BLaER1 treated with 17β-estradiol and CSF1 and Interleukin-3, amounts not matched to agents 10 nM and 100 nM (cell line): Measurements from ENCODE around the gene ATF6.
"Not testable (repeated sequence)": the region's sequence is repeated elsewhere in the genome, so short reads cannot be mapped to it uniquely, and the experiment has no call there.

Experiments used
- H3K27ac ChIP-seq, 11 experiments: shearing (Covaris generic); formaldehyde crosslinking; 2 replicates each; pipeline ENCODE4 v1.8.1; 2022
- H3K27me3 ChIP-seq, 11 experiments: shearing (Covaris generic); formaldehyde crosslinking; 2 replicates each; pipeline ENCODE4 v1.8.1; 2022
- H3K36me3 ChIP-seq, 11 experiments: shearing (Covaris generic); formaldehyde crosslinking; 2 replicates each; pipeline ENCODE4 v1.8.1; 2022
- H3K4me1 ChIP-seq, 10 experiments: shearing (Covaris generic); formaldehyde crosslinking; 2 replicates each; pipeline ENCODE4 v1.8.1; 2022
- H3K4me2 ChIP-seq, 11 experiments: shearing (Covaris generic); formaldehyde crosslinking; 2 replicates each; pipeline ENCODE4 v1.8.1; 2022
- H3K4me3 ChIP-seq, 10 experiments: shearing (Covaris generic); formaldehyde crosslinking; 2 replicates each; pipeline ENCODE4 v1.8.1; 2022
- H3K9ac ChIP-seq, 11 experiments: shearing (Covaris generic); formaldehyde crosslinking; 2 replicates each; pipeline ENCODE4 v1.8.1; 2022
- H3K9me3 ChIP-seq, 11 experiments: shearing (Covaris generic); formaldehyde crosslinking; replicated peaks in 1 of 11; 2 replicates each; pipeline ENCODE4 v1.8.1; 2022
- H4K20me1 ChIP-seq, 11 experiments: shearing (Covaris generic); formaldehyde crosslinking; 2 replicates each; pipeline ENCODE4 v1.8.1; 2022
- Cebpa-rat ChIP-seq, 11 experiments: shearing (Covaris generic); IDR thresholded peaks; 2 replicates each; pipeline ENCODE4 v1.8.1; 2022

ATF6 gene

DNA sequence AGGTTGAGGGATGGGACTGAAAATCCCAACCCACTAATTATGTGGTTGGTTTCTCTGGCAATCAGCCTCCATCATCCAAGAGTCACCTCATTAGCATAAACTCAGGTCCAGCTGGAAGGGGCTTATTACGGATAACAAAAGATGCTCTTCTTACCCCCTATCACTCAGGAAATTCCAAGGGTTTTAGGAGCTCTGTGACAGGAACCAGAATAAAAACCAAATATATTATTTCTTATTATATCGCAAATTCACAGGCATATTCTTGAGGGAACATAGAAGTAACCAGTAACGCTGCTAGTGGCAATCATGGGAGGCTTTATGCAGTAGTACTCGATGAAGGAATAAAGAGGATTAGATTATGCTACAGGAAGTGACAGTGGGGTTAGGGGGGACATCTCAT lies 59.7 kb downstream of the ATF6 start:
- Histone ChIP-seq H3K4me3 (no peak overlapping the region), H4K20me1 (peaks cover 0 to 23% (median 0%) of the 10 kb centered on the region in 11 experiments; a peak in 2 of 22 replicates), H3K36me3 (peaks cover 51 to 84% (median 69%) of the 10 kb centered on the region in 11 experiments), H3K27me3 (no peaks in the 10 kb centered on the region), H3K4me2 (no peak overlapping the region), H3K4me1 (no peaks in the 10 kb centered on the region), H3K9ac (no peak overlapping the region), H3K9me3 (peaks cover 4 to 16% (median 10%) of the 10 kb centered on the region in 11 experiments; a peak in 13 of 22 replicates), H3K27ac (no peak overlapping the region)
- TF ChIP-seq Cebpa-rat (IDR thresholded peaks at IDR 0.05), result no peak

DNA sequence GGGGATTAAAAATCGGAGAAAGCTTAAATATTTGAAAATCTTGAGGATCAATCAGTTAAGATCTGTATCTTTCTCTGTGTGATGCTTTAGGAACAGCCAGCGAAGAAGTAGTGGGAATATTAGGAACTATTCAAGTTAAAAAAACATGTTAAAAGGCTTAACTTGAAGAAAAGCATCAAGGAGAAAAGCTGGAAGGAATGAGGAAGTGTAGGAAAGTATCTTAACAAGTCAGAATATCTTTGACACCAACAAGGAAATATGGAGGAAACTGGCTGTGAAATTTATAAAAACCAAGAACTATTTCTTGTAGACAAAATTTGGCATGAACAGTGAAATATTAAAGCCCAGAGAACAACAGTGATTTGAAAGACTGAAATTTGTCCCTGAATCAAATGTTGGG lies 60.4 kb downstream of the ATF6 start:
- no peak for TF ChIP-seq Cebpa-rat (IDR thresholded peaks at IDR 0.05)
- H3K4me2 ChIP-seq, result no peak overlapping the region
- peaks cover 5 to 16% (median 10%) of the 10 kb centered on the region in 11 experiments; a peak in 13 of 22 replicates for H3K9me3 ChIP-seq
- H3K9ac ChIP-seq, result no peak overlapping the region
- H3K4me1 ChIP-seq, result no peaks in the 10 kb centered on the region
- H3K27ac ChIP-seq, result no peak overlapping the region
- H3K36me3 ChIP-seq, result peaks cover 45 to 78% (median 62%) of the 10 kb centered on the region in 11 experiments
- no peaks in the 10 kb centered on the region for H3K27me3 ChIP-seq
- no peak overlapping the region for H3K4me3 ChIP-seq
- H4K20me1 ChIP-seq, result peaks cover 0 to 21% (median 0%) of the 10 kb centered on the region in 11 experiments; a peak in 2 of 22 replicates

- Histone ChIP-seq H3K36me3 (peaks cover 34 to 74% (median 58%) of the 10 kb centered on the region in 11 experiments), H3K4me3 (no peak overlapping the region), H3K4me2 (no peak overlapping the region), H4K20me1 (peaks cover 0 to 18% (median 0%) of the 10 kb centered on the region in 11 experiments; a peak in 1 of 22 replicates), H3K9ac (no peak overlapping the region), H3K27me3 (no peaks in the 10 kb centered on the region), H3K4me1 (no peaks in the 10 kb centered on the region), H3K9me3 (peaks cover 15 to 26% (median 21%) of the 10 kb centered on the region in 11 experiments), H3K27ac (no peak overlapping the region)
- TF ChIP-seq Cebpa-rat (IDR thresholded peaks at IDR 0.05), result no peak
Observed at GRCh38 chr1:161827786-161828185, 61.7 kb downstream of the ATF6 start.

- H3K4me2 ChIP-seq, H3K27ac ChIP-seq, H4K20me1 ChIP-seq, H3K4me3 ChIP-seq, H3K4me1 ChIP-seq, H3K27me3 ChIP-seq, H3K9ac ChIP-seq: not testable (repeated sequence)
- peaks cover 22 to 58% (median 38%) of the 10 kb centered on the region in 11 experiments for H3K36me3 ChIP-seq
- peaks cover 16 to 28% (median 22%) of the 10 kb centered on the region in 11 experiments for H3K9me3 ChIP-seq
Observed at GRCh38 chr1:161832299-161832907, 66.3 kb downstream of the ATF6 start.

- Histone ChIP-seq H3K9me3 (peaks cover 6 to 18% (median 13%) of the 10 kb centered on the region in 11 experiments; a peak in 21 of 22 replicates), H3K4me2 (no peak overlapping the region), H3K27me3 (no peaks in the 10 kb centered on the region), H3K27ac (no peak overlapping the region), H3K4me1 (no peaks in the 10 kb centered on the region), H3K4me3 (no peak overlapping the region), H3K36me3 (peaks cover 17 to 63% (median 44%) of the 10 kb centered on the region in 11 experiments), H4K20me1 (peaks cover 0 to 30% (median 0%) of the 10 kb centered on the region in 11 experiments; a peak in 4 of 22 replicates), H3K9ac (no peak overlapping the region)
- no peak for TF ChIP-seq Cebpa-rat (IDR thresholded peaks at IDR 0.05)
Observed at GRCh38 chr1:161834967-161835550, 68.9 kb downstream of the ATF6 start.

DNA sequence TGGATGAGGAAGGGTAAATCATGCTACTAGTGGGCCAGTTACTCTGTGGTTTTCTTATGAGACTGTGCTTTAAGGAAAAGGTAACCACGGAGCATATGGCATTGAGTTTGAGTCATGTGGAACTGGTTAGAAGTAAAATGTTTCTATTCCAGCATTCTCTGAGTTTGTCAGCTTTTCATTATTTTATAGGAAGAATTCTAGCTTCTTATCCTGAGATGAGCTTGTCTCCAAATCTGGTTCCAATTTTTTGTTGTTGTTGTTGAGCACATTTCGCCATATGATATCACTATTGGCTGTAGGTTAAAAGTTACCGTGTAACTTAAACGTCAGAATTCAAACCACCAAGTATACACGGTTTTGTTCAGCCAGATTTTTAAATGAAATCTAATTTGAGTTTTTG lies 69.9 kb downstream of the ATF6 start:
- no peak overlapping the region for H3K27ac ChIP-seq
- H3K4me2 ChIP-seq, result no peak overlapping the region
- no peak overlapping the region for H3K9ac ChIP-seq

DNA sequence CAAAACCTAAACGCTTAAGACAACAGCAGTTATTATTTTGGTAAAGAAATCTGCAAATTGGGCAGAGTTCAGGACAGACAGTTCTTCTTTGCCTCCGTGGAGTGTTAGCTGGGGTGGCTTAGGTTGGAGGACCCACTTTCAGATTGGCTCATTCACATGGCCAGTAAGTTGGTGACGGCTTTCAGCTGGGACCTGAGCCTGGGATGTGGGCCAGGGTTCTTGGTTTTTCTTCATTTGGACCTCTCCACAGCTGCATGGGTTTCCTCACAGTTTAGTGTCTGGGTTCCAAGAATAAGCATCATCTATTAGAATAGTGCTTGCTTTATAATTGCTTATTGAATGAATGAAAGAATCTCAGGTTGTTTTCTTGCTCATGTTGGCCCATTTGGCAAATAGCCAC lies 72.2 kb downstream of the ATF6 start:
- Histone ChIP-seq H3K9me3 (peaks cover 0 to 10% (median 0%) of the 10 kb centered on the region in 11 experiments; a peak in 4 of 22 replicates), H3K4me1 (no peaks in the 10 kb centered on the region), H3K4me2 (no peak overlapping the region), H3K4me3 (no peak overlapping the region), H4K20me1 (peaks cover 0 to 36% (median 0%) of the 10 kb centered on the region in 11 experiments; a peak in 4 of 22 replicates), H3K27ac (no peak overlapping the region), H3K36me3 (peaks cover 42 to 87% (median 64%) of the 10 kb centered on the region in 11 experiments), H3K27me3 (no peaks in the 10 kb centered on the region), H3K9ac (no peak overlapping the region)
- TF ChIP-seq Cebpa-rat (IDR thresholded peaks at IDR 0.05), result no peak

More for the DNA sequence above, 69.9 kb downstream of the ATF6 start:
- no peak for TF ChIP-seq Cebpa-rat (IDR thresholded peaks at IDR 0.05)
- H3K27me3 ChIP-seq, result no peaks in the 10 kb centered on the region
- H3K4me3 ChIP-seq, result no peak overlapping the region
- H3K9me3 ChIP-seq, result peaks cover 6 to 14% (median 13%) of the 10 kb centered on the region in 11 experiments; a peak in 21 of 22 replicates
- peaks cover 23 to 72% (median 51%) of the 10 kb centered on the region in 11 experiments for H3K36me3 ChIP-seq
- no peaks in the 10 kb centered on the region for H3K4me1 ChIP-seq
- peaks cover 0 to 32% (median 0%) of the 10 kb centered on the region in 11 experiments; a peak in 4 of 22 replicates for H4K20me1 ChIP-seq

DNA sequence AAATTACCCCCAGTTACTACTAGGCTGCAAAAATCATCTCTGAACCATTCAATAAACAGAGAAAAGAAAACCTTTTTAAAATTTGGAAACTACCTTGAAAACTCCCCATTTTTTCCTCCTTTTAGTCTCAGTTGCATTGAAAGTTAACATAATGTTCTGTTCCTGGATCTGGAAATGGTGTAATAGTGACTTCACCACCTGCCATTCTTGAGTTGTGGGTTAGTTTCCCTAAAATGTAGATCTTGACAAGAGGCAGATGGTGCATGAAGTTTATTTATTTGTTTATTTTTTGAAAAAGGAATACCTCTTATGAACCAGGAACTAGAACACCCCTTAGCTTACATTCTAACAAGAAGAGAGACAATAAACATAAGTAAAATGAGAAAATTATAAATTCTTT lies 72.8 kb downstream of the ATF6 start:
- Histone ChIP-seq H3K9me3 (peaks cover 0 to 10% (median 0%) of the 10 kb centered on the region in 11 experiments; a peak in 4 of 22 replicates), H3K4me2 (no peak overlapping the region), H3K27me3 (no peaks in the 10 kb centered on the region), H3K4me3 (no peak overlapping the region), H3K27ac (no peak overlapping the region), H3K36me3 (peaks cover 48 to 92% (median 69%) of the 10 kb centered on the region in 11 experiments), H3K4me1 (no peaks in the 10 kb centered on the region), H4K20me1 (peaks cover 0 to 36% (median 0%) of the 10 kb centered on the region in 11 experiments; a peak in 4 of 22 replicates), H3K9ac (no peak overlapping the region)
- no peak for TF ChIP-seq Cebpa-rat (IDR thresholded peaks at IDR 0.05)

GRCh38 chr1:161839591-161839990 lies 73.5 kb downstream of the ATF6 start:
- Histone ChIP-seq H3K9me3 (peaks cover 0 to 10% (median 0%) of the 10 kb centered on the region in 11 experiments; a peak in 4 of 22 replicates), H3K4me3 (no peak overlapping the region), H4K20me1 (peaks cover 0 to 36% (median 0%) of the 10 kb centered on the region in 11 experiments; a peak in 4 of 22 replicates), H3K4me1 (no peaks in the 10 kb centered on the region), H3K27me3 (no peaks in the 10 kb centered on the region), H3K9ac (no peak overlapping the region), H3K4me2 (no peak overlapping the region), H3K27ac (no peak overlapping the region), H3K36me3 (peaks cover 51 to 99% (median 72%) of the 10 kb centered on the region in 11 experiments)
- no peak for TF ChIP-seq Cebpa-rat (IDR thresholded peaks at IDR 0.05)
